PFSK-1 (cell line): ENCODE data around the gene STX17.

Experiments used
- FOXP2 ChIP-seq: optimal IDR thresholded peaks from 2 replicates; pipeline ENCODE3; 2011; ENCODE audit warnings: borderline replicate concordance, control low read depth, inconsistent platforms; ENCODE audit not compliant: insufficient read depth; ENCODE audit errors: extremely low read length, extremely low read depth
- POLR2AphosphoS5 ChIP-seq: IDR thresholded peaks from 2 replicates; pipeline ENCODE4 v1.6.1; 2012; ENCODE audit warnings: low read depth, mild to moderate bottlenecking, control low read depth, low read length, moderate library complexity
- REST ChIP-seq, 2 experiments: IDR thresholded peaks; 2 replicates each; pipeline versions ENCODE4 v1.6.1 to v1.8.0; 2011 to 2012; ENCODE audit warnings: low read depth in 2 of 2, low read length in 2 of 2, control low read depth in 1 of 2, inconsistent platforms in 1 of 2, mild to moderate bottlenecking in 1 of 2, moderate library complexity in 1 of 2; ENCODE audit not compliant: insufficient read depth in 1 of 2
- SIN3A ChIP-seq: IDR thresholded peaks from 2 replicates; pipeline ENCODE4 v1.6.1; 2012; ENCODE audit warnings: mild to moderate bottlenecking, low read length, moderate library complexity, borderline replicate concordance; ENCODE audit not compliant: insufficient read depth
- TAF1 ChIP-seq: IDR thresholded peaks from 2 replicates; pipeline ENCODE4 v1.6.1; 2012; ENCODE audit warnings: low read length, control low read depth, borderline replicate concordance; ENCODE audit not compliant: insufficient read depth

Gene STX17

GRCh38 chr9:99999797-100000196, 93.3 kb downstream of the STX17 start:
- TF ChIP-seq POLR2AphosphoS5 (no peak), FOXP2 (no peak), REST (IDR thresholded peaks at IDR 0.05; ENCODE audit: insufficient read depth in 1 of 2, low read depth in 2 of 2, low read length in 2 of 2) (no peak), TAF1 (no peak), SIN3A (no peak)

GRCh38 chr9:100011062-100011681, 104.7 kb downstream of the STX17 start:
- TF ChIP-seq TAF1 (no peak), FOXP2 (no peak)

- TF ChIP-seq TAF1, result no peak
- no peak for TF ChIP-seq POLR2AphosphoS5
- TF ChIP-seq SIN3A, result no peak
- no peak for TF ChIP-seq FOXP2
- no peak for TF ChIP-seq REST (IDR thresholded peaks at IDR 0.05; ENCODE audit: insufficient read depth in 1 of 2, low read depth in 2 of 2, low read length in 2 of 2)
Measured at GRCh38 chr9:100012279-100012678, 105.8 kb downstream of the STX17 start.

GRCh38 chr9:100013573-100013972, 107.1 kb downstream of the STX17 start:
- TF ChIP-seq SIN3A, result no peak
- no peak for TF ChIP-seq TAF1
- no peak for TF ChIP-seq POLR2AphosphoS5
- no peak for TF ChIP-seq REST (IDR thresholded peaks at IDR 0.05; ENCODE audit: insufficient read depth in 1 of 2, low read depth in 2 of 2, low read length in 2 of 2)
- no peak for TF ChIP-seq FOXP2

GRCh38 chr9:100014846-100015245, 108.4 kb downstream of the STX17 start:
- no peak for TF ChIP-seq POLR2AphosphoS5
- TF ChIP-seq TAF1, result no peak
- TF ChIP-seq REST (IDR thresholded peaks at IDR 0.05; ENCODE audit: insufficient read depth in 1 of 2, low read depth in 2 of 2, low read length in 2 of 2), result no peak
- TF ChIP-seq FOXP2, result no peak
- TF ChIP-seq SIN3A, result no peak
